Measurements from ENCODE around the gene DCAF5. TPM values are rescaled to one million over a fixed set of nuclear protein-coding genes. Genes with fewer than 3 reads are reported as not detected.
A peak's percentile ranks its signal among the peaks of the same experiment; 100 is the strongest.

The DCAF5 gene
- total RNA-seq, 4 donors from 2014 or later = 25.1 to 70.3 (median 42.7) TPM

- WGBS, 2 donors (ENCODE audit: low coverage in 1 of 2) = 72 to 80% methylated on average over 5 to 7 of the region's 7 CpGs
- in situ Hi-C loops (cut with MboI; ENCODE audit: low pct_ligation_motif_present in 1 of 4, low pct_unique_long_range_greater_than_20kb in 1 of 4, low sequenced_read_pairs in 3 of 4) = no loop called here
- no peaks in the 10 kb centered on the region for H3K27me3 ChIP-seq
- no peak overlapping the region for H3K27ac ChIP-seq
- H3K4me3 ChIP-seq = no peak overlapping the region
- H3K36me3 ChIP-seq = no peaks in the 10 kb centered on the region
- TF ChIP-seq POLR2AphosphoS5 (IDR thresholded peaks at IDR 0.05) = no peak
- TF ChIP-seq EP300 (IDR thresholded peaks at IDR 0.05; ENCODE audit: low read depth) = no peak
- no peak for TF ChIP-seq POLR2A (IDR thresholded peaks at IDR 0.05)
- no peak for TF ChIP-seq CTCF (IDR thresholded peaks at IDR 0.05)
- intact Hi-C loops (cut with DNase I; ENCODE audit: low total_unique reads) = loop anchor here (10.0 kb wide), 1 partner anchor 57 kb away; no protein-coding TSS in a partner anchor
- peaks cover 16 to 53% (median 44%) of the 10 kb centered on the region in 4 donors for H3K4me1 ChIP-seq
- no peak for DNase-seq
- no peaks in the 10 kb centered on the region for H3K9me3 ChIP-seq
These were observed 111.1 kb downstream of the DCAF5 start for GRCh38 chr14:69041783-69042182.

GRCh38 chr14:69040353-69040752 is 112.6 kb downstream of the DCAF5 start:
- no peak for TF ChIP-seq CTCF (IDR thresholded peaks at IDR 0.05)
- TF ChIP-seq POLR2AphosphoS5 (IDR thresholded peaks at IDR 0.05) = no peak
- no peak for TF ChIP-seq POLR2A (IDR thresholded peaks at IDR 0.05)
- no peak for TF ChIP-seq EP300 (IDR thresholded peaks at IDR 0.05; ENCODE audit: low read depth)
- Histone ChIP-seq H3K9me3 (no peaks in the 10 kb centered on the region), H3K4me1 (peaks cover 7 to 39% (median 32%) of the 10 kb centered on the region in 4 donors), H3K4me3 (no peak overlapping the region), H3K27ac (no peak overlapping the region), H3K27me3 (no peaks in the 10 kb centered on the region), H3K36me3 (no peaks in the 10 kb centered on the region)
- in situ Hi-C loops (cut with MboI; ENCODE audit: low pct_ligation_motif_present in 1 of 4, low pct_unique_long_range_greater_than_20kb in 1 of 4, low sequenced_read_pairs in 3 of 4) (no loop called here), intact Hi-C loops (cut with DNase I; ENCODE audit: low total_unique reads) (loop anchor here (10.0 kb wide), 1 partner anchor 56 kb away; no protein-coding TSS in a partner anchor)
- WGBS, 2 donors (ENCODE audit: low coverage in 1 of 2) = 73 to 88% methylated on average over 2 of the region's 2 CpGs
- no peak for DNase-seq

- intact Hi-C loops (cut with DNase I; ENCODE audit: low total_unique reads) = no loop called here
- Histone ChIP-seq H3K9me3 (no peaks in the 10 kb centered on the region), H3K36me3 (no peaks in the 10 kb centered on the region), H3K27me3 (no peaks in the 10 kb centered on the region), H3K4me1 (peaks cover 7 to 28% (median 23%) of the 10 kb centered on the region in 4 donors), H3K27ac (peak overlapping the region; percentile 1 to 56 (median 46)), H3K4me3 (no peak overlapping the region)
- in situ Hi-C loops (cut with MboI; ENCODE audit: low pct_ligation_motif_present in 1 of 4, low pct_unique_long_range_greater_than_20kb in 1 of 4, low sequenced_read_pairs in 3 of 4) = no loop called here
- TF ChIP-seq POLR2AphosphoS5 (IDR thresholded peaks at IDR 0.05) (no peak), CTCF (IDR thresholded peaks at IDR 0.05) (no peak), EP300 (IDR thresholded peaks at IDR 0.05; ENCODE audit: low read depth) (no peak), POLR2A (IDR thresholded peaks at IDR 0.05) (no peak)
- no peak for DNase-seq
These were observed 113.7 kb downstream of the DCAF5 start for GRCh38 chr14:69039288-69039628.

- Histone ChIP-seq H3K36me3 (no peaks in the 10 kb centered on the region), H3K27me3 (no peaks in the 10 kb centered on the region), H3K4me3 (no peak overlapping the region), H3K4me1 (peaks cover 6 to 22% (median 17%) of the 10 kb centered on the region in 4 donors), H3K27ac (peak overlapping the region; percentile 1 to 56 (median 46)), H3K9me3 (no peaks in the 10 kb centered on the region)
- TF ChIP-seq CTCF (IDR thresholded peaks at IDR 0.05) (no peak), POLR2A (IDR thresholded peaks at IDR 0.05) (no peak), POLR2AphosphoS5 (IDR thresholded peaks at IDR 0.05) (no peak), EP300 (IDR thresholded peaks at IDR 0.05; ENCODE audit: low read depth) (no peak)
- 46 to 67% methylated on average over 1 to 7 of the region's 7 CpGs for WGBS, 2 donors (ENCODE audit: low coverage in 1 of 2)
- DNase-seq = no peak
- intact Hi-C loops (cut with DNase I; ENCODE audit: low total_unique reads) (no loop called here), in situ Hi-C loops (cut with MboI; ENCODE audit: low pct_ligation_motif_present in 1 of 4, low pct_unique_long_range_greater_than_20kb in 1 of 4, low sequenced_read_pairs in 3 of 4) (no loop called here)
These were observed 114.2 kb downstream of the DCAF5 start for GRCh38 chr14:69038455-69039287.

Measured in transverse colon (tissue), 4 donors.